Thyroid gland (tissue), 4 donors: ENCODE measurements around the gene LMO7. TPM values are rescaled to one million over a fixed set of nuclear protein-coding genes. Genes with fewer than 3 reads are reported as not detected.

ENCODE experiments used
- DNase-seq, 2 donors: peaks; one replicate each; pipeline ENCODE4 v3.0.0-alpha.2; 2019
- H3K27ac ChIP-seq, 3 donors: fragments of 200-600 bp; sonication (generic); 1 replicate in 2 of 3; 2 replicates in 1 of 3; pipeline ENCODE4 v1.5.1; 2016 to 2019; ENCODE audit warnings: mild to moderate bottlenecking in 1 of 3, moderate library complexity in 1 of 3
- H3K27me3 ChIP-seq: fragments of 200-600 bp; sonication (generic); one replicate; pipeline ENCODE4 v1.5.1; 2019
- H3K36me3 ChIP-seq, 2 donors: fragments of 200-600 bp; sonication (generic); one replicate each; pipeline ENCODE4 v1.5.1; 2016 to 2019
- H3K4me1 ChIP-seq, 2 donors: fragments of 200-600 bp; sonication (generic); one replicate each; pipeline ENCODE4 v1.5.1; 2017 to 2019
- H3K4me3 ChIP-seq, 3 donors: fragments of 200-600 bp; sonication (generic); replicated peaks in 1 of 3; 1 replicate in 2 of 3; 2 replicates in 1 of 3; pipeline ENCODE4 v1.5.1; 2016; ENCODE audit warnings: mild to moderate bottlenecking in 1 of 3
- H3K9me3 ChIP-seq: fragments of 200-600 bp; sonication (generic); one replicate; pipeline ENCODE4 v1.5.1; 2017
- POLR2A ChIP-seq, 2 donors: fragments of 450-650 bp; IDR thresholded peaks; one replicate each; pipeline ENCODE4 v1.6.1; 2017; ENCODE audit warnings: antibody characterized with exemption in 2 of 2, mild to moderate bottlenecking in 2 of 2, moderate library complexity in 1 of 2
- WGBS, 2 donors: methylation state at CpG; one replicate each; pipeline ENCODE4 v1.1.5; 2017; 5-methylcytosine and 5-hydroxymethylcytosine counted together
- intact Hi-C: fragments of 100-400 bp; cut with DNase I; formaldehyde crosslinking; loops from one replicate; pipeline ENCODE4 v1.15.1; 2023
- total RNA-seq, 4 donors: library from RNA; depleted of rRNA; stranded (reverse); fragments of >200 nt; gene quantifications; one replicate each; pipeline ENCODE4 v1.2.3, GENCODE V29; 2016
- TF ChIP-seq, protein P1 (sequence below), 6 experiments: fragments of 200-600 bp in 3 of 6; fragments of 450-650 bp in 3 of 6; sonication (generic) in 3 of 6; IDR thresholded peaks; one replicate each; pipeline ENCODE4 v1.5.1; 2016 to 2019; ENCODE audit warnings: antibody characterized with exemption in 6 of 6, mild to moderate bottlenecking in 2 of 6, inconsistent platforms in 1 of 6, moderate library complexity in 1 of 6

Gene LMO7
- total RNA-seq = 100 to 1,000 TPM; 129 to 218 (median 185) TPM

DNA sequence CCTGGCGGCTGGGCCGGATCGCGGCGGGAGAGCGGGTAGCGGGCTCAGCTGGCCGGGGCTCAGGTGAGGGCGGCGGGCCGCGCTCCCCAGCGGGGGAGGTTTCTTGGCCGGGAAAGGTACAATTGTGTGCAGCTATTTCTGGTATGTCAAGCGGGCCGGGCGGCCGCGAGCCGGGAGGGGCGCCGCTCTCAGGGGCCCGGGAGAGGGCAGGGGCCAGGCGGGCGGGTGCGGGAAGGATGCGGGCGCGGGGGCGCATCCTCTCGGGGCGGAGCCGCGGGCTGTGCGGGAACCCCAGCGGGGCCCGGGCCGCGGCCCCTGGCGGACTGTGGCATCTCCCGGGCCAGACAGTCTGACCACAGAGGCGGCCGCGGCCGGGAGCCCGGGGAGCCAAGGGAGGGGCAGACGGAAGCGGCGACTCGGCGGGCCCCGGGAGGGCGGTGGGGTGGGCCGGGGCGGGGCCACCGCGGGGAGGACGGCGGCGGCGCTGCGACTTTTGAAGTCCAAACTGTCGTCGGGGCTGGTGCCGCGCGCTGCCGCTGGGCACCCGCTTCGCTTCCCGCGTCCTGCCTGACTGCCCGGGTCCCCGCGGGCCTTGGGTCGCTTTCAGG is at the start of gene LMO7:
Gene LMO7, plus strand, starts transcription at position 503 of the 608 bp plus-strand sequence. CDS start 328 bp downstream, outside the sequence.
- peak; percentile 85 to 86 for DNase-seq
- H3K27ac ChIP-seq = peak within 1 kb of the TSS; percentile 95 to 98 (median 98)

DNA sequence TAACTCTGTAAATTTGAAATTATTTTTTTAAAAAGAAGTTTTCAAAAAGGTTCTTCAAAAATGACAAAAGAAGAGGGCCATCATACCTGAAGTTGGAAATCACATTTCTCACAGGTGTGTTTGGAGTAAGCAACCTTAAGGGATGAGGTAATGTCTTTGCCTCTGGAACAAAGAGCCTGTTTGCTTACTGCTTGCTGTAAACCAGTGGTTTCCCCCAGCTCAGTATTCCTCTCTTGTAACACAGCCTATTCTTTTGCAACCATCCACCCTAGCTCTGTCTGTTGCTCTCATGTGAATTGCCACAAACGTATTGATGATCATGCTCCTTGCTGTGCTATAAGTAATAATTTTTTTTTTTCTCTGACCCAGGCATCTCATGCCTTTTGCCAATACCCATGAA is 48.5 kb upstream of the LMO7 start:
- Histone ChIP-seq H3K9me3 (no peaks in the 10 kb centered on the region), H3K27ac (peak overlapping the region in 1 of 3 donors; percentile 12), H3K4me3 (no peak overlapping the region), H3K36me3 (no peaks in the 10 kb centered on the region), H3K4me1 (no peaks in the 10 kb centered on the region), H3K27me3 (no peaks in the 10 kb centered on the region)
- 73 to 84% methylated on average over 1 of the region's 1 CpG for WGBS, 2 donors
- intact Hi-C loops = no loop called here
- TF ChIP-seq POLR2A (IDR thresholded peaks at IDR 0.05) = no peak
- TF ChIP-seq, protein P1, sequence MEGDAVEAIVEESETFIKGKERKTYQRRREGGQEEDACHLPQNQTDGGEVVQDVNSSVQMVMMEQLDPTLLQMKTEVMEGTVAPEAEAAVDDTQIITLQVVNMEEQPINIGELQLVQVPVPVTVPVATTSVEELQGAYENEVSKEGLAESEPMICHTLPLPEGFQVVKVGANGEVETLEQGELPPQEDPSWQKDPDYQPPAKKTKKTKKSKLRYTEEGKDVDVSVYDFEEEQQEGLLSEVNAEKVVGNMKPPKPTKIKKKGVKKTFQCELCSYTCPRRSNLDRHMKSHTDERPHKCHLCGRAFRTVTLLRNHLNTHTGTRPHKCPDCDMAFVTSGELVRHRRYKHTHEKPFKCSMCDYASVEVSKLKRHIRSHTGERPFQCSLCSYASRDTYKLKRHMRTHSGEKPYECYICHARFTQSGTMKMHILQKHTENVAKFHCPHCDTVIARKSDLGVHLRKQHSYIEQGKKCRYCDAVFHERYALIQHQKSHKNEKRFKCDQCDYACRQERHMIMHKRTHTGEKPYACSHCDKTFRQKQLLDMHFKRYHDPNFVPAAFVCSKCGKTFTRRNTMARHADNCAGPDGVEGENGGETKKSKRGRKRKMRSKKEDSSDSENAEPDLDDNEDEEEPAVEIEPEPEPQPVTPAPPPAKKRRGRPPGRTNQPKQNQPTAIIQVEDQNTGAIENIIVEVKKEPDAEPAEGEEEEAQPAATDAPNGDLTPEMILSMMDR (IDR thresholded peaks at IDR 0.05) = no peak
- no peak for DNase-seq

More for the DNA sequence above, at the start of gene LMO7:
- H3K9me3 ChIP-seq = no peaks in the 10 kb centered on the region
- H3K27me3 ChIP-seq = no peaks in the 10 kb centered on the region
- TF ChIP-seq POLR2A (IDR thresholded peaks at IDR 0.05) = peak; percentile 54 to 84
- TF ChIP-seq, protein P1 (IDR thresholded peaks at IDR 0.05) = peak in 2 of 6 experiments; percentile 8 to 19
- peak within 1 kb of the TSS; percentile 49 to 94 (median 92) for H3K4me3 ChIP-seq
- intact Hi-C loops = no loop called here
- no peaks in the 10 kb centered on the region for H3K36me3 ChIP-seq
- H3K4me1 ChIP-seq = peaks cover 18 to 24% of the 10 kb centered on the region in 2 donors
- WGBS, 2 donors = 0% methylated on average over 4 of the region's 76 CpGs; no CpG with 5 or more reads in 1 of the 2 donors

DNA sequence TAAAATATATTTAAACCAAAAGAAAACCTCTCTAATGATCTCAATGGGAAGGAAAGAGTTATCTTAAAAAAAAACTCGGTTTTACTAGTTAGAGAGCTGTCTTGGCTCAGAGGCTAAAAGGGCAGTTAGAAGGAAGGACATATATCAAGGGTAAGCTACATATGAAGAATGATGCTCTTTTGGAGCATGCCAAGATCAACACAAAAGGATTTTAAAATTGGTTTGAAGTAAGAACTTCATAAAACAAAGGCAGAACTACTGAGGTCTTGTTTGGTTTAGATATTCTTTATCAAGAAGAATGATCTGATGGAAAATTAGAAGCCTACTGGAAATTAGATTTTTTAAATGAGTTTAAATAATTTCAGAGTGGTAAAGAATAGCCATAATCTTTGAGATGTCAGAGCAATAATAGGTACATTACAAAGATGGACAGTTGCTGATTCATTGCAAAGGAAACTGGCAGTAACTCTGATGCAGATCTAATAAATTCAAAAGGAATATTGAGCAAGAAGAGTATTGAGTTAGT is 39.4 kb upstream of the LMO7 start:
- intact Hi-C loops = no loop called here
- Histone ChIP-seq H3K9me3 (no peaks in the 10 kb centered on the region), H3K36me3 (no peaks in the 10 kb centered on the region), H3K4me3 (no peak overlapping the region), H3K27me3 (no peaks in the 10 kb centered on the region), H3K4me1 (peaks cover 0 to 8% of the 10 kb centered on the region in 2 donors), H3K27ac (no peak overlapping the region)
- DNase-seq = no peak
- no peak for TF ChIP-seq POLR2A (IDR thresholded peaks at IDR 0.05)
- TF ChIP-seq, protein P1 (IDR thresholded peaks at IDR 0.05) = no peak
- WGBS, 2 donors = 66 to 71% methylated on average over 1 of the region's 1 CpG

DNA sequence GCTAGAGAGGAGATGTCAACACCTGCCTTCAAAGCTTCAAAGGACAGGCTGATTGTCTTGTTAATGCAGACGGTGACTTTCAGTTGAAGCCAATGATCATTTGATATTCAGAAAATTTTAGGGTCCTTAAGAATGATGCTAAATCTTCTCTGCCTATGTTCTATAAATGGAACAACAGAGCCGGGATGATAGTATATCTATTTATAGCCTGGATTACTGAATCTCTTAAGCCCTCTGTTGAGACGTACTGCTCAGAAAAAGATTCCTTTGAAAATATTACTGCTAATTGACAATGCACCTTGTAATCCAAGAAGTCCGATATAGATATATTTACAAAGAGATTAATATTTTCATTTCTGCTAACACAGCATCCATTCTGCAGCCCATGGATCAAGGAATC is 35.8 kb upstream of the LMO7 start:
- Histone ChIP-seq H3K4me3 (no peak overlapping the region), H3K27ac (no peak overlapping the region), H3K4me1 (peaks cover 0 to 8% of the 10 kb centered on the region in 2 donors), H3K36me3 (peaks cover 0 to under 1% of the 10 kb centered on the region in 2 donors), H3K9me3 (no peaks in the 10 kb centered on the region), H3K27me3 (no peaks in the 10 kb centered on the region)
- TF ChIP-seq, protein P1 (IDR thresholded peaks at IDR 0.05) = no peak
- no peak for TF ChIP-seq POLR2A (IDR thresholded peaks at IDR 0.05)
- WGBS, 2 donors = 69 to 70% methylated on average over 4 of the region's 4 CpGs
- intact Hi-C loops = no loop called here
- DNase-seq = no peak

GRCh38 chr13:75603038-75603437 is 33.1 kb upstream of the LMO7 start:
- peaks cover 0 to 4% of the 10 kb centered on the region in 2 donors for H3K36me3 ChIP-seq
- intact Hi-C loops = no loop called here
- H3K4me3 ChIP-seq = no peak overlapping the region
- no peaks in the 10 kb centered on the region for H3K9me3 ChIP-seq
- H3K27me3 ChIP-seq = no peaks in the 10 kb centered on the region
- peaks cover 0 to 10% of the 10 kb centered on the region in 2 donors for H3K4me1 ChIP-seq
- no peak overlapping the region for H3K27ac ChIP-seq
- no peak for TF ChIP-seq POLR2A (IDR thresholded peaks at IDR 0.05)
- TF ChIP-seq, protein P1 (IDR thresholded peaks at IDR 0.05) = no peak
- no peak for DNase-seq
- WGBS, 2 donors = 96% methylated on average over 2 of the region's 2 CpGs
